H1 (cell line): ENCODE measurements around the gene TSPEAR. TPM values are rescaled to one million over a fixed set of nuclear protein-coding genes. Genes with fewer than 3 reads are reported as not detected.

Experiments used
- CTCF ChIA-PET: fragments of 300-600 bp; sonication (Branson Sonifier 250); formaldehyde crosslinking; loops from one replicate; lab custom pipeline; 2021; ENCODE audit not compliant: partially characterized antibody; lab: Charles Lee
- POLR2A ChIA-PET: fragments of 300-600 bp; sonication (Branson Sonifier 250); formaldehyde crosslinking; loops from one replicate; lab custom pipeline; 2021; ENCODE audit warnings: inconsistent platforms; ENCODE audit not compliant: partially characterized antibody; lab: Charles Lee
- DNase-seq, 2 experiments: peaks; one replicate each; pipeline versions ENCODE4 v3.0.0 to v3.0.0-alpha.2; 2010 to 2022; ENCODE audit warnings: low spot score in 2 of 2, low read depth in 1 of 2, mixed read lengths in 1 of 2
- FAIRE-seq: peaks from 2 replicates; lab custom pipeline; 2011; peaks lifted over from hg19 to GRCh38; lab: Jason Lieb, UNC
- H2AFZ ChIP-seq: 2 replicates; pipeline ENCODE4 v1.8.1; 2012; ENCODE audit warnings: low read length, inconsistent platforms
- H2AK5ac ChIP-seq: 2 replicates; pipeline ENCODE4 v1.6.1; 2013; ENCODE audit warnings: low read depth, low read length
- H2BK120ac ChIP-seq: replicated peaks from 2 replicates; pipeline ENCODE3; 2013; ENCODE audit warnings: low read depth, low read length, inconsistent platforms
- H2BK12ac ChIP-seq: 2 replicates; pipeline ENCODE4 v1.6.1; 2013; ENCODE audit warnings: low read depth, low read length
- H2BK15ac ChIP-seq: 2 replicates; pipeline ENCODE4 v1.6.1; 2013; ENCODE audit warnings: low read length
- H2BK20ac ChIP-seq: 2 replicates; pipeline ENCODE4 v1.6.1; 2013; ENCODE audit warnings: low read length
- H2BK5ac ChIP-seq: 2 replicates; pipeline ENCODE4 v1.6.1; 2013; ENCODE audit warnings: low read depth, low read length
- H3K14ac ChIP-seq: 2 replicates; pipeline ENCODE4 v1.6.1; 2013; ENCODE audit warnings: inconsistent platforms; ENCODE audit not compliant: insufficient read length
- H3K18ac ChIP-seq: 2 replicates; pipeline ENCODE4 v1.6.1; 2013; ENCODE audit warnings: low read length; ENCODE audit errors: extremely low read depth
- H3K23ac ChIP-seq: 2 replicates; pipeline ENCODE4 v1.6.1; 2013; ENCODE audit warnings: inconsistent platforms; ENCODE audit not compliant: insufficient read length
- H3K23me2 ChIP-seq: 2 replicates; pipeline ENCODE4 v1.6.1; 2013; ENCODE audit warnings: low read depth, low read length
- H3K27ac ChIP-seq: 2 replicates; pipeline ENCODE4 v1.6.1; 2011; ENCODE audit warnings: low read depth, low read length, inconsistent platforms
- H3K27me3 ChIP-seq, 4 experiments: replicated peaks in 1 of 4; 1 replicate in 1 of 4; 2 replicates in 3 of 4; pipeline versions ENCODE4 v1.6.1 to v1.8.1; 2011 to 2013; ENCODE audit warnings: low read length in 3 of 4, mild to moderate bottlenecking in 3 of 4, inconsistent platforms in 2 of 4, mixed read lengths in 2 of 4, moderate library complexity in 1 of 4; ENCODE audit not compliant: control insufficient read depth in 3 of 4, insufficient read depth in 3 of 4; ENCODE audit errors: extremely low read depth in 1 of 4
- H3K36me3 ChIP-seq, 4 experiments: 2 replicates each; pipeline versions ENCODE4 v1.6.1 to v1.8.1; 2011 to 2013; ENCODE audit warnings: mild to moderate bottlenecking in 4 of 4, low read length in 3 of 4, moderate library complexity in 2 of 4, control low read depth in 1 of 4, inconsistent platforms in 1 of 4; ENCODE audit not compliant: insufficient read depth in 4 of 4, control insufficient read depth in 2 of 4
- H3K4ac ChIP-seq: replicated peaks from 2 replicates; pipeline ENCODE3; 2013; ENCODE audit warnings: low read length, low read depth, mixed read lengths, inconsistent platforms; ENCODE audit not compliant: insufficient read length
- H3K4me1 ChIP-seq, 4 experiments: replicated peaks in 1 of 4; 1 replicate in 1 of 4; 2 replicates in 3 of 4; pipeline versions ENCODE4 v1.6.1 to v1.8.1; 2011 to 2013; ENCODE audit warnings: low read length in 3 of 4, inconsistent platforms in 2 of 4, mixed read lengths in 1 of 4; ENCODE audit not compliant: insufficient read depth in 4 of 4, control insufficient read depth in 3 of 4
- H3K4me2 ChIP-seq, 2 experiments: 2 replicates each; pipeline versions ENCODE4 v1.6.1 to v1.8.1; 2011 to 2013; ENCODE audit warnings: low read depth in 2 of 2, low read length in 2 of 2, control low read depth in 1 of 2, inconsistent platforms in 1 of 2, mild to moderate bottlenecking in 1 of 2; ENCODE audit not compliant: insufficient read depth in 1 of 2
- H3K4me3 ChIP-seq, 4 experiments: fragments of 200-600, 300-600 bp in 1 of 4; sonication (generic), shearing (Covaris generic), sonication (Bioruptor Twin) in 1 of 4; 2 replicates each; pipeline versions ENCODE4 v1.5.1 to v1.8.1; 2011 to 2016; ENCODE audit warnings: low read length in 4 of 4, low read depth in 3 of 4, control low read depth in 2 of 4, inconsistent platforms in 2 of 4, mild to moderate bottlenecking in 2 of 4, mixed read lengths in 1 of 4, moderate library complexity in 1 of 4; ENCODE audit not compliant: insufficient read depth in 2 of 4; ENCODE audit errors: extremely low read depth in 1 of 4
- H3K56ac ChIP-seq: replicated peaks from 2 replicates; pipeline ENCODE3; 2013; ENCODE audit warnings: low read depth, mild to moderate bottlenecking, mixed read lengths, low read length, inconsistent platforms; ENCODE audit not compliant: insufficient read length
- H3K79me1 ChIP-seq: 2 replicates; pipeline ENCODE4 v1.6.1; 2013; ENCODE audit warnings: low read depth, low read length, control low read depth
- H3K79me2 ChIP-seq, 2 experiments: 2 replicates each; pipeline versions ENCODE4 v1.6.1 to v1.8.1; 2012 to 2013; ENCODE audit warnings: low read length in 2 of 2, mild to moderate bottlenecking in 2 of 2, inconsistent platforms in 1 of 2; ENCODE audit not compliant: insufficient read depth in 2 of 2, control insufficient read depth in 1 of 2
- H3K9ac ChIP-seq, 4 experiments: replicated peaks in 1 of 4; 1 replicate in 1 of 4; 2 replicates in 3 of 4; pipeline versions ENCODE4 v1.6.1 to v1.8.1; 2011 to 2013; ENCODE audit warnings: low read depth in 3 of 4, low read length in 3 of 4, control low read depth in 2 of 4, mild to moderate bottlenecking in 2 of 4, moderate library complexity in 2 of 4, inconsistent platforms in 1 of 4; ENCODE audit errors: extremely low read depth in 1 of 4
- H3K9me3 ChIP-seq, 2 experiments: 2 replicates each; pipeline versions ENCODE4 v1.6.1 to v1.8.1; 2012 to 2013; ENCODE audit warnings: mild to moderate bottlenecking in 2 of 2, moderate library complexity in 2 of 2, control low read depth in 1 of 2, inconsistent platforms in 1 of 2, low read depth in 1 of 2, low read length in 1 of 2, mixed read lengths in 1 of 2; ENCODE audit not compliant: insufficient read depth in 2 of 2
- H4K20me1 ChIP-seq, 2 experiments: replicated peaks in 1 of 2; 2 replicates each; pipeline versions ENCODE3 to v1.8.1; 2011 to 2013; ENCODE audit warnings: inconsistent platforms in 2 of 2, low read length in 2 of 2, mild to moderate bottlenecking in 1 of 2; ENCODE audit not compliant: insufficient read depth in 2 of 2, control insufficient read depth in 1 of 2
- H4K5ac ChIP-seq: 2 replicates; pipeline ENCODE4 v1.6.1; 2013; ENCODE audit warnings: low read length, low read depth, mixed read lengths, inconsistent platforms; ENCODE audit not compliant: insufficient read length
- H4K8ac ChIP-seq: 2 replicates; pipeline ENCODE4 v1.8.0; 2013; ENCODE audit warnings: mild to moderate bottlenecking, moderate library complexity, low read length, inconsistent platforms; ENCODE audit not compliant: insufficient read depth; ENCODE audit errors: extremely low read depth
- H4K91ac ChIP-seq: replicated peaks from 2 replicates; pipeline ENCODE3; 2013; ENCODE audit warnings: low read length, mixed read lengths, inconsistent platforms; ENCODE audit not compliant: insufficient read length
- CEBPB ChIP-seq: IDR thresholded peaks from 2 replicates; pipeline ENCODE4 v1.6.1; 2012; ENCODE audit warnings: low read depth, low read length
- EP300 ChIP-seq, 2 experiments: IDR thresholded peaks; 1 replicate in 1 of 2; 2 replicates in 1 of 2; pipeline ENCODE4 v1.6.1; 2011 to 2012; ENCODE audit warnings: low read depth in 2 of 2, low read length in 2 of 2, mild to moderate bottlenecking in 2 of 2, borderline replicate concordance in 1 of 2, inconsistent platforms in 1 of 2, moderate library complexity in 1 of 2
- FOSL1 ChIP-seq: IDR thresholded peaks from 2 replicates; pipeline ENCODE4 v1.6.1; 2011; ENCODE audit warnings: mild to moderate bottlenecking, low read depth, low read length, moderate library complexity; ENCODE audit not compliant: insufficient read depth
- PHF8 ChIP-seq: fragments of 200-600 bp; sonication (generic); conservative IDR thresholded peaks from 2 replicates; pipeline ENCODE4 v1.7.1; 2012; ENCODE audit warnings: low read depth, mild to moderate bottlenecking, inconsistent platforms, low read length, moderate library complexity
- POU5F1 ChIP-seq: IDR thresholded peaks from 2 replicates; pipeline ENCODE4 v1.6.1; 2011; ENCODE audit warnings: low read depth, mild to moderate bottlenecking, low read length, moderate library complexity
- RXRA ChIP-seq: IDR thresholded peaks from 2 replicates; pipeline ENCODE4 v1.6.1; 2011; ENCODE audit warnings: low read depth, mild to moderate bottlenecking, low read length, moderate library complexity; ENCODE audit not compliant: insufficient read depth
- SIX5 ChIP-seq: IDR thresholded peaks from 2 replicates; pipeline ENCODE4 v1.6.1; 2011; ENCODE audit warnings: mild to moderate bottlenecking, low read depth, low read length
- SP4 ChIP-seq: IDR thresholded peaks from 2 replicates; pipeline ENCODE4 v1.6.1; 2012; ENCODE audit warnings: low read length, inconsistent platforms
- WGBS, 2 experiments: shearing (Covaris generic) in 1 of 2; methylation state at CpG; one replicate each; pipeline versions ENCODE4 v1.1.6 to v1.1.7; 2013 to 2015; ENCODE audit warnings: low lambda C conversion rate in 2 of 2, mixed read lengths in 2 of 2, inconsistent platforms in 1 of 2, low coverage in 1 of 2, missing lambda C conversion rate in 1 of 2; ENCODE audit not compliant: insufficient replicate concordance in 2 of 2, insufficient coverage in 1 of 2, insufficient read length in 1 of 2; ENCODE audit errors: extremely low coverage in 1 of 2, missing lambda C conversion rate in 1 of 2; 5-methylcytosine and 5-hydroxymethylcytosine counted together
- polyA plus RNA-seq, 7 experiments: library from polyadenylated mRNA; depleted of rRNA in 3 of 7; stranded (reverse) in 5 of 7; unstranded in 2 of 7; fragments of >200 nt in 5 of 7; fragments of 200-250 nt in 2 of 7; gene quantifications; 1 replicate in 5 of 7; 2 replicates in 1 of 7; 4 replicates in 1 of 7; pipeline versions ENCODE4 v1.2.1 to v1.2.3, GENCODE V29; 2011 to 2013; ENCODE audit warnings: missing spikeins in 2 of 7, mixed read lengths in 2 of 7
- total RNA-seq: library from RNA; stranded (reverse); fragmentation: NEBNext Ultra II Directional; extraction: Animal tissue kit (Norgen Biotek cat#: 25700); gene quantifications from 2 replicates; pipeline ENCODE4 v1.2.1, GENCODE V29; 2021

The TSPEAR gene
- total and polyA plus RNA-seq, 2 of the 8 experiments (the other 6 are each of a cell fraction or from before 2014, with no cell fraction given) = 0.58 to 0.89 TPM

DNA sequence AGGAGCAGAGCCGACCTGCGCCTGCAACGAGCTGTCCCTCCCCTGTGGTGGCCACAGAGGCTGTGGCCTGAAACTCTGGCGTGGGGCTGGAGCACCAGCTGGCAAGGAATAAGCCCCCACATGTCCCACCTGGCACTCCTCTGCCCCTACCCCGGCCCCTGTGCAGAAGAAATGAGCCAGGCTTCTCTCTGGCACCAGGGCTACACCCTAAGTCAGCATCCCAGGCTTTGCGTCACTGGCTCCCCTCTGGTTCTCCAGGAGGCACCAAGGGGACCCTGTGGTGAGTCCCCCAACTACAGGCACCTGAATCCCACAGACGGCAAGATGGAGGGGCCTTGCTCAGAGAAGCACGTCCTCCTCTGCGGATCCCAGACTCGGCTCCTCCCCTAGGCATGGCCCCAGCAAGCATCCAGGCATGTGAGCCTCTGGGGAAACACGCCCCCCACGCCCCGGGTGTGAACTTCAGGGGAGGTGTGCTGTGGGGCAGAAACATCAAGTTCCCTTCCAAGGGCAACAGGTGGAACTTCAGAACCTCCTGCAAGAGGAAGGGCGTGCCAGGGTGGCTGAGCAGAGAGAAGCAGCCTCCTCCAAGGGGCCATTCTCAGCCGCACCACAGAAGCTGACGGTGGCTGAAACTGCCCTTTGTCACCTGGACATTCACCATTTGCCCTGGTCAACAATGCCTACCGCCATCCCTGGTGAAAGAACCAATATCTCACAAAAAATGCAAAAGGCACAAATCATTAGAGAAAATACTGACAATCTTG lies 108.1 kb downstream of the TSPEAR start:
- no peak overlapping the region for H3K4me3 ChIP-seq
- no peaks in the 10 kb centered on the region for H3K27me3 ChIP-seq

More for the DNA sequence above, 108.1 kb downstream of the TSPEAR start:
- H3K36me3 ChIP-seq = no peaks in the 10 kb centered on the region; a peak in 1 of 8 replicates
- H3K4ac ChIP-seq = no peak overlapping the region
- peak overlapping the region; percentile 60; the same call in 1 of the 2 replicates for H2BK12ac ChIP-seq
- DNase-seq = peak in 1 of 2 experiments; percentile 39
- H3K23ac ChIP-seq = no peak overlapping the region
- no peak overlapping the region for H2BK120ac ChIP-seq
- FAIRE-seq = no peak
- peak overlapping the region; percentile 22 for H4K91ac ChIP-seq
- no peak overlapping the region for H3K18ac ChIP-seq
- no peak overlapping the region for H2BK5ac ChIP-seq
- ChIA-PET CTCF (interaction anchor here (1.0 to 1.5 kb wide), 2 partner anchors 10 to 11 kb away, joined by 3 to 4 read pairs; partner anchors contain the start of gene KRTAP10-6), POLR2A (interaction anchor here (1.2 kb wide), 1 partner anchor 52 kb away, joined by 3 read pairs; the partner anchor contains the start of gene KRTAP10-2)
- whole genome bisulfite sequencing, 2 experiments = 69% methylated on average over 17 of the region's 17 CpGs; no CpG with 5 or more reads in 1 of the 2 experiments
- H2BK20ac ChIP-seq = no peak overlapping the region
- H2BK15ac ChIP-seq = 0 out of 2 replicates have a peak overlapping the region, but pooled peaks have one; percentile 29
- no peaks in the 10 kb centered on the region for H3K79me1 ChIP-seq
- no peak overlapping the region for H3K56ac ChIP-seq
- no peaks in the 10 kb centered on the region for H3K79me2 ChIP-seq
- no peak overlapping the region for H3K9ac ChIP-seq
- no peak overlapping the region for H3K4me2 ChIP-seq
- H4K8ac ChIP-seq = no peak overlapping the region; the same call in 1 of the 2 replicates
- TF ChIP-seq RXRA = no peak
- TF ChIP-seq CEBPB = no peak
- no peak for TF ChIP-seq FOSL1
- TF ChIP-seq SIX5 = no peak
- no peak for TF ChIP-seq POU5F1
- TF ChIP-seq PHF8 = no peak
- TF ChIP-seq EP300 (IDR thresholded peaks at IDR 0.05; ENCODE audit: borderline replicate concordance in 1 of 2, low read depth in 2 of 2, low read length in 2 of 2) = no peak
- no peak for TF ChIP-seq SP4
- no peaks in the 10 kb centered on the region for H4K20me1 ChIP-seq
- H3K4me1 ChIP-seq = peaks cover 0 to 2% (median 0%) of the 10 kb centered on the region in 4 experiments; a peak in 4 of 7 replicates
- H2AK5ac ChIP-seq = no peak overlapping the region
- H3K14ac ChIP-seq = no peak overlapping the region
- 0 out of 2 replicates have a peak, but pooled peaks cover 2% of the 10 kb centered on the region for H3K23me2 ChIP-seq
- H4K5ac ChIP-seq = no peak overlapping the region
- peaks cover 0 to 5% of the 10 kb centered on the region in 2 experiments; a peak in 1 of 4 replicates for H3K9me3 ChIP-seq
- no peak overlapping the region for H3K27ac ChIP-seq
- no peak overlapping the region for H2AFZ ChIP-seq
